ENCODE data around the gene FBXL14.

DNA sequence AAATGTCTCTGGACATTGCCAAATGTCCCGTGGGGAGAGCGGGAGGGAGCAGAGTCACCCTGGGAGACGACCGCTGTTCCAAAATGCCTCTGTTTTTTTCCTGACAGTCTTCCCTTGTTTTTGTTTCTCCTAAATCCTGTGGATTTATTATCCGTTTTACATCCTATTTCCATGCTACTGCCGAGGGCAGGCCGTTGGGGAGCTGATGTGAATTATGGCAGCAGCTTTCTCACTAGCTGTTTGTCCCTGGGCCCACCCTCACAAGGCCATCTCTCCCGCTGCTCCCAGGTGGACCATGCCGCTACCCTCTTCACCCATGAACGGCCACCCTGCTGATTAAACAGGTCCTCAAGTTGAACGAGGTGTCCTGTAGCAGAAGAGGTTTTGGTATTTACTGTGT is 55.2 kb downstream of the FBXL14 start:
- TF ChIP-seq EP300 (IDR thresholded peaks at IDR 0.05) = no peak
- TF ChIP-seq POLR2A (IDR thresholded peaks at IDR 0.05) = no peak
- TF ChIP-seq, protein P1, sequence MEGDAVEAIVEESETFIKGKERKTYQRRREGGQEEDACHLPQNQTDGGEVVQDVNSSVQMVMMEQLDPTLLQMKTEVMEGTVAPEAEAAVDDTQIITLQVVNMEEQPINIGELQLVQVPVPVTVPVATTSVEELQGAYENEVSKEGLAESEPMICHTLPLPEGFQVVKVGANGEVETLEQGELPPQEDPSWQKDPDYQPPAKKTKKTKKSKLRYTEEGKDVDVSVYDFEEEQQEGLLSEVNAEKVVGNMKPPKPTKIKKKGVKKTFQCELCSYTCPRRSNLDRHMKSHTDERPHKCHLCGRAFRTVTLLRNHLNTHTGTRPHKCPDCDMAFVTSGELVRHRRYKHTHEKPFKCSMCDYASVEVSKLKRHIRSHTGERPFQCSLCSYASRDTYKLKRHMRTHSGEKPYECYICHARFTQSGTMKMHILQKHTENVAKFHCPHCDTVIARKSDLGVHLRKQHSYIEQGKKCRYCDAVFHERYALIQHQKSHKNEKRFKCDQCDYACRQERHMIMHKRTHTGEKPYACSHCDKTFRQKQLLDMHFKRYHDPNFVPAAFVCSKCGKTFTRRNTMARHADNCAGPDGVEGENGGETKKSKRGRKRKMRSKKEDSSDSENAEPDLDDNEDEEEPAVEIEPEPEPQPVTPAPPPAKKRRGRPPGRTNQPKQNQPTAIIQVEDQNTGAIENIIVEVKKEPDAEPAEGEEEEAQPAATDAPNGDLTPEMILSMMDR (IDR thresholded peaks at IDR 0.05) = no peak

Measured in upper lobe of left lung (tissue), 4 donors.